GM23338 (cell line): ENCODE measurements around the gene PRDX4. TPM values are rescaled to one million over a fixed set of nuclear protein-coding genes. Genes with fewer than 3 reads are reported as not detected.

Experiments
- ATAC-seq: fragments of 200-7000 bp; cut with Tn5 transposase; 3 replicates; pipeline ENCODE4 v1.9.1; 2020
- DNase-seq: peaks from one replicate; pipeline ENCODE4 v3.0.0-alpha.2; 2015; ENCODE audit warnings: low spot score
- H2AFZ ChIP-seq: fragments of 200-600 bp; sonication (generic); 2 replicates; pipeline ENCODE4 v1.8.0; 2016; ENCODE audit warnings: antibody characterized with exemption, mild to moderate bottlenecking, moderate library complexity
- H3F3A ChIP-seq: fragments of 200-600 bp; sonication (generic); replicated peaks from 2 replicates; pipeline ENCODE4 v1.8.0; 2017; ENCODE audit warnings: antibody characterized with exemption, mixed run types, low read depth
- H3K27ac ChIP-seq: fragments of 200-600 bp; sonication (generic); 2 replicates; pipeline ENCODE4 v1.6.1; 2016; ENCODE audit warnings: low read depth
- H3K27me3 ChIP-seq: fragments of 200-600 bp; sonication (generic); 2 replicates; pipeline ENCODE4 v1.8.0; 2016; ENCODE audit warnings: mild to moderate bottlenecking, mixed run types, moderate library complexity; ENCODE audit not compliant: insufficient read depth
- H3K36me3 ChIP-seq: fragments of 200-600 bp; sonication (generic); 2 replicates; pipeline ENCODE4 v1.8.0; 2016; ENCODE audit warnings: mild to moderate bottlenecking; ENCODE audit not compliant: insufficient read depth
- H3K4me1 ChIP-seq: fragments of 200-600 bp; sonication (generic); 2 replicates; pipeline ENCODE4 v1.8.0; 2016; ENCODE audit warnings: mild to moderate bottlenecking, moderate library complexity; ENCODE audit not compliant: insufficient read depth
- H3K4me2 ChIP-seq: fragments of 200-600 bp; sonication (generic); 2 replicates; pipeline ENCODE4 v1.7.1; 2017; ENCODE audit warnings: mixed run types
- H3K4me3 ChIP-seq: fragments of 200-600 bp; sonication (generic); 2 replicates; pipeline ENCODE4 v1.6.1; 2016; ENCODE audit warnings: mixed run types
- H3K79me2 ChIP-seq: fragments of 200-600 bp; sonication (generic); replicated peaks from 2 replicates; pipeline ENCODE4 v1.8.0; 2017; ENCODE audit warnings: mild to moderate bottlenecking; ENCODE audit not compliant: insufficient read depth
- H3K9me2 ChIP-seq: fragments of 200-600 bp; sonication (generic); 2 replicates; pipeline ENCODE4 v1.8.0; 2017; ENCODE audit not compliant: insufficient read depth
- H4K20me1 ChIP-seq: fragments of 200-600 bp; sonication (generic); replicated peaks from 2 replicates; pipeline ENCODE4 v1.8.0; 2017; ENCODE audit warnings: mild to moderate bottlenecking; ENCODE audit not compliant: insufficient read depth
- H3K27ac Mint-ChIP-seq: 2 replicates; pipeline ENCODE4 v1.8.0; 2020; ENCODE audit warnings: inconsistent platforms, mild to moderate bottlenecking, moderate library complexity, mixed read lengths
- H3K27me3 Mint-ChIP-seq: 3 replicates; pipeline ENCODE4 v1.8.0; 2022; ENCODE audit warnings: low read depth, mild to moderate bottlenecking, moderate library complexity, mixed read lengths, inconsistent platforms; ENCODE audit not compliant: insufficient read depth, poor library complexity
- H3K36me3 Mint-ChIP-seq: 3 replicates; pipeline ENCODE4 v1.8.0; 2021; ENCODE audit warnings: low read depth, mild to moderate bottlenecking, inconsistent platforms, moderate library complexity, mixed read lengths
- H3K4me1 Mint-ChIP-seq: 3 replicates; pipeline ENCODE4 v1.8.0; 2020; ENCODE audit warnings: mild to moderate bottlenecking, inconsistent platforms, mixed read lengths
- H3K4me3 Mint-ChIP-seq: 3 replicates; pipeline ENCODE4 v1.8.0; 2021; ENCODE audit warnings: moderate library complexity, mild to moderate bottlenecking, inconsistent platforms, mixed read lengths
- H3K9me3 Mint-ChIP-seq: 3 replicates; pipeline ENCODE4 v1.8.0; 2020; ENCODE audit warnings: moderate library complexity, mild to moderate bottlenecking, inconsistent platforms, mixed read lengths
- EZH2 ChIP-seq: fragments of 200-600 bp; sonication (generic); IDR thresholded peaks from one replicate; pipeline ENCODE4 v1.8.0; 2017; ENCODE audit warnings: antibody characterized with exemption, mild to moderate bottlenecking, low read depth; ENCODE audit not compliant: unreplicated experiment
- EZH2phosphoT487 ChIP-seq: fragments of 200-600 bp; sonication (generic); IDR thresholded peaks from one replicate; pipeline ENCODE4 v1.8.1; 2018; ENCODE audit warnings: antibody characterized with exemption; ENCODE audit not compliant: unreplicated experiment
- POLR2AphosphoS5 ChIP-seq: IDR thresholded peaks from 2 replicates; pipeline ENCODE4 v1.6.1; 2016; ENCODE audit warnings: antibody characterized with exemption, low read depth
- polyA plus RNA-seq: library from polyadenylated mRNA; unstranded; fragments of >200 nt; fragmentation: Nextera tagmentation; extraction: Ambion mirVana; gene quantifications from 2 replicates; pipeline ENCODE4 v1.2.1, GENCODE V29; 2016
- total RNA-seq: library from RNA; depleted of rRNA; stranded (reverse); fragments of >200 nt; shearing (Covaris generic); gene quantifications from 2 replicates; pipeline ENCODE4 v1.2.3, GENCODE V29; 2014
- TF ChIP-seq, protein P1 (sequence below), 2 experiments: fragments of 200-600 bp in 1 of 2; sonication (generic) in 1 of 2; conservative IDR thresholded peaks; 2 replicates each; pipeline versions ENCODE4 v1.5.1 to v1.6.1; 2016 to 2017; ENCODE audit warnings: antibody characterized with exemption in 2 of 2, low read depth in 2 of 2, mild to moderate bottlenecking in 2 of 2, moderate library complexity in 1 of 2
- TF ChIP-seq, protein P2 (sequence below): IDR thresholded peaks from one replicate; pipeline ENCODE4 v1.6.1; 2018; ENCODE audit warnings: antibody characterized with exemption; ENCODE audit not compliant: unreplicated experiment

Gene PRDX4
- total and polyA plus RNA-seq, 2 experiments from 2014 or later = 101 to 139 TPM

- Histone ChIP-seq H3K4me3 (no peak overlapping the region), H3K27ac (no peak overlapping the region), H3F3A (no peaks in the 10 kb centered on the region), H2AFZ (no peak overlapping the region), H3K36me3 (no peaks in the 10 kb centered on the region), H4K20me1 (no peaks in the 10 kb centered on the region), H3K4me1 (no peaks in the 10 kb centered on the region), H3K27me3 (no peaks in the 10 kb centered on the region), H3K79me2 (no peaks in the 10 kb centered on the region), H3K4me2 (no peak overlapping the region), H3K9me2 (no peaks in the 10 kb centered on the region)
- Mint-ChIP-seq H3K27me3 (no peaks in the 10 kb centered on the region), H3K36me3 (no peaks in the 10 kb centered on the region), H3K4me3 (no peak overlapping the region), H3K4me1 (no peaks in the 10 kb centered on the region), H3K9me3 (no peaks in the 10 kb centered on the region; the same call in 2 of the 3 replicates), H3K27ac (no peak overlapping the region)
- no peak for ATAC-seq
- no peak for DNase-seq
- TF ChIP-seq POLR2AphosphoS5 = no peak
Observed at GRCh38 chrX:23631136-23631535, 36.2 kb upstream of the PRDX4 start.

- Histone ChIP-seq H2AFZ (no peak overlapping the region), H3K27ac (no peak overlapping the region), H3F3A (no peaks in the 10 kb centered on the region), H3K79me2 (no peaks in the 10 kb centered on the region), H4K20me1 (no peaks in the 10 kb centered on the region), H3K4me3 (no peak overlapping the region), H3K4me1 (no peaks in the 10 kb centered on the region), H3K27me3 (no peaks in the 10 kb centered on the region), H3K4me2 (no peak overlapping the region), H3K36me3 (no peaks in the 10 kb centered on the region), H3K9me2 (no peaks in the 10 kb centered on the region)
- no peak for TF ChIP-seq EZH2
- TF ChIP-seq, protein P1, sequence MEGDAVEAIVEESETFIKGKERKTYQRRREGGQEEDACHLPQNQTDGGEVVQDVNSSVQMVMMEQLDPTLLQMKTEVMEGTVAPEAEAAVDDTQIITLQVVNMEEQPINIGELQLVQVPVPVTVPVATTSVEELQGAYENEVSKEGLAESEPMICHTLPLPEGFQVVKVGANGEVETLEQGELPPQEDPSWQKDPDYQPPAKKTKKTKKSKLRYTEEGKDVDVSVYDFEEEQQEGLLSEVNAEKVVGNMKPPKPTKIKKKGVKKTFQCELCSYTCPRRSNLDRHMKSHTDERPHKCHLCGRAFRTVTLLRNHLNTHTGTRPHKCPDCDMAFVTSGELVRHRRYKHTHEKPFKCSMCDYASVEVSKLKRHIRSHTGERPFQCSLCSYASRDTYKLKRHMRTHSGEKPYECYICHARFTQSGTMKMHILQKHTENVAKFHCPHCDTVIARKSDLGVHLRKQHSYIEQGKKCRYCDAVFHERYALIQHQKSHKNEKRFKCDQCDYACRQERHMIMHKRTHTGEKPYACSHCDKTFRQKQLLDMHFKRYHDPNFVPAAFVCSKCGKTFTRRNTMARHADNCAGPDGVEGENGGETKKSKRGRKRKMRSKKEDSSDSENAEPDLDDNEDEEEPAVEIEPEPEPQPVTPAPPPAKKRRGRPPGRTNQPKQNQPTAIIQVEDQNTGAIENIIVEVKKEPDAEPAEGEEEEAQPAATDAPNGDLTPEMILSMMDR (conservative IDR thresholded peaks at IDR 0.05; ENCODE audit: low read depth in 2 of 2) = peak; percentile 18 to 22; a peak in 1 of 4 replicates
- TF ChIP-seq, protein P2, sequence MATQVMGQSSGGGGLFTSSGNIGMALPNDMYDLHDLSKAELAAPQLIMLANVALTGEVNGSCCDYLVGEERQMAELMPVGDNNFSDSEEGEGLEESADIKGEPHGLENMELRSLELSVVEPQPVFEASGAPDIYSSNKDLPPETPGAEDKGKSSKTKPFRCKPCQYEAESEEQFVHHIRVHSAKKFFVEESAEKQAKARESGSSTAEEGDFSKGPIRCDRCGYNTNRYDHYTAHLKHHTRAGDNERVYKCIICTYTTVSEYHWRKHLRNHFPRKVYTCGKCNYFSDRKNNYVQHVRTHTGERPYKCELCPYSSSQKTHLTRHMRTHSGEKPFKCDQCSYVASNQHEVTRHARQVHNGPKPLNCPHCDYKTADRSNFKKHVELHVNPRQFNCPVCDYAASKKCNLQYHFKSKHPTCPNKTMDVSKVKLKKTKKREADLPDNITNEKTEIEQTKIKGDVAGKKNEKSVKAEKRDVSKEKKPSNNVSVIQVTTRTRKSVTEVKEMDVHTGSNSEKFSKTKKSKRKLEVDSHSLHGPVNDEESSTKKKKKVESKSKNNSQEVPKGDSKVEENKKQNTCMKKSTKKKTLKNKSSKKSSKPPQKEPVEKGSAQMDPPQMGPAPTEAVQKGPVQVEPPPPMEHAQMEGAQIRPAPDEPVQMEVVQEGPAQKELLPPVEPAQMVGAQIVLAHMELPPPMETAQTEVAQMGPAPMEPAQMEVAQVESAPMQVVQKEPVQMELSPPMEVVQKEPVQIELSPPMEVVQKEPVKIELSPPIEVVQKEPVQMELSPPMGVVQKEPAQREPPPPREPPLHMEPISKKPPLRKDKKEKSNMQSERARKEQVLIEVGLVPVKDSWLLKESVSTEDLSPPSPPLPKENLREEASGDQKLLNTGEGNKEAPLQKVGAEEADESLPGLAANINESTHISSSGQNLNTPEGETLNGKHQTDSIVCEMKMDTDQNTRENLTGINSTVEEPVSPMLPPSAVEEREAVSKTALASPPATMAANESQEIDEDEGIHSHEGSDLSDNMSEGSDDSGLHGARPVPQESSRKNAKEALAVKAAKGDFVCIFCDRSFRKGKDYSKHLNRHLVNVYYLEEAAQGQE = no peak
- no peak for TF ChIP-seq EZH2phosphoT487
- no peak for DNase-seq
- Mint-ChIP-seq H3K27me3 (no peaks in the 10 kb centered on the region), H3K9me3 (peaks cover 3% of the 10 kb centered on the region; the same call in 2 of the 3 replicates), H3K4me1 (no peaks in the 10 kb centered on the region), H3K4me3 (no peak overlapping the region), H3K36me3 (no peaks in the 10 kb centered on the region), H3K27ac (no peak overlapping the region)
- ATAC-seq = no peak
Observed at GRCh38 chrX:23633834-23634580, 33.3 kb upstream of the PRDX4 start.
